ENCODE results near the gene DHCR24.
"Not testable (repeated sequence)": the region's sequence is repeated elsewhere in the genome, so short reads cannot be mapped to it uniquely, and the experiment has no call there.

DNA sequence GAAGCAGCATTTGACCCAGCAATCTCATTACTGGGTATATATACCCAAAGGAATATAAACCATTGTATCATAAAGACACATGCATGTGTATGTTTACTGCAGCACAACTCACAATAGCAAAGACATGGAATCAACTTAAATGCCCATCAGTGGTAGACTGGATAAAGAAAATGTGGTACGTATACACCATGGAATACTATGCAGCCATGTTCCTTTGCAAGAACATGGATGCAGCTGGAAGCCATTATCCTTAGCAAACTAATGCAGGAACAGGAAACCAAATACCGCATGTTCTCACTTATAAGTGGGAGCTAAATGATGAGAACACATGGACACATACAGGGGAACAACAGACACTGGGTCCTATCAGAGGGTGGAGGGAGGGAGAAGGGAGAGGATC, 5.4 kb downstream of the DHCR24 start:
- not testable (repeated sequence) for TF ChIP-seq CTCF (conservative IDR thresholded peaks at IDR 0.05); EZH2 (IDR thresholded peaks at IDR 0.05; ENCODE audit: low read depth)

All from PC-9 (cell line).